GM12878 (cell line): Measurements from ENCODE around the gene HRH3. TPM values are rescaled to one million over a fixed set of nuclear protein-coding genes. Genes with fewer than 3 reads are reported as not detected.

ENCODE experiments used
- ATAC-seq: fragments of 200-7000 bp; cut with Tn5 transposase; 3 replicates; pipeline ENCODE4 v1.9.1; 2020; ENCODE audit warnings: mild to moderate bottlenecking, moderate library complexity
- BruUV-seq: library from RNA; stranded (reverse); fragments of 400-500 nt; replicated peaks from 2 replicates; lab custom pipeline; 2021; lab: Mats Ljungman, UMichigan
- CTCF ChIA-PET: fragments of 300-600 bp; sonication (Branson Sonifier 250); formaldehyde crosslinking; extraction: SDS; loops from one replicate; lab custom pipeline; 2021; ENCODE audit warnings: inconsistent platforms; lab: Yijun Ruan, JAX
- POLR2A ChIA-PET: fragments of 350-600 bp; formaldehyde crosslinking; extraction: SDS; loops from one replicate; lab custom pipeline; 2021; ENCODE audit warnings: inconsistent platforms; lab: Charles Lee
- RAD21 ChIA-PET: fragments of 300-600 bp; sonication (Branson Sonifier 250); formaldehyde crosslinking; loops from one replicate; lab custom pipeline; 2023; ENCODE audit warnings: antibody characterized with exemption; ENCODE audit not compliant: unreplicated experiment; lab: Charles Lee
- SMC1A ChIA-PET: fragments of 300-600 bp; sonication (Branson Sonifier 250); formaldehyde crosslinking; loops from one replicate; lab custom pipeline; 2023; ENCODE audit not compliant: unreplicated experiment, uncharacterized antibody; lab: Charles Lee
- DNase-seq: peaks from one replicate; pipeline ENCODE4 v3.0.0-alpha.2; 2011; ENCODE audit warnings: low read depth, low spot score
- FAIRE-seq: peaks from 3 replicates; lab custom pipeline; 2011; peaks lifted over from hg19 to GRCh38; lab: Jason Lieb, UNC
- H2AFZ ChIP-seq: 2 replicates; pipeline ENCODE4 v1.6.0; 2011; ENCODE audit warnings: low read depth, low read length, control low read depth; ENCODE audit not compliant: control insufficient read depth
- H3K27ac ChIP-seq: 2 replicates; pipeline ENCODE4 v1.5.1; 2011; ENCODE audit warnings: control low read depth; ENCODE audit not compliant: control insufficient read depth, insufficient read depth
- H3K27me3 ChIP-seq, 2 experiments: replicated peaks in 1 of 2; 2 replicates each; pipeline versions ENCODE4 v1.6.0 to v1.6.1; 2011; ENCODE audit warnings: low read length in 1 of 2; ENCODE audit not compliant: control insufficient read depth in 2 of 2, insufficient read depth in 2 of 2
- H3K36me3 ChIP-seq, 2 experiments: 2 replicates each; pipeline ENCODE4 v1.5.1; 2011; ENCODE audit warnings: low read length in 1 of 2; ENCODE audit not compliant: control insufficient read depth in 2 of 2, insufficient read depth in 2 of 2
- H3K4me1 ChIP-seq: 2 replicates; pipeline ENCODE4 v1.6.1; 2011; ENCODE audit warnings: mild to moderate bottlenecking, low read length, moderate library complexity, mixed read lengths; ENCODE audit not compliant: control insufficient read depth, insufficient read depth
- H3K4me2 ChIP-seq: 2 replicates; pipeline ENCODE4 v1.6.0; 2011; ENCODE audit warnings: control low read depth; ENCODE audit not compliant: control insufficient read depth, insufficient read depth
- H3K4me3 ChIP-seq: fragments of 200-600 bp; sonication (generic); 2 replicates; pipeline ENCODE4 v1.5.1; 2016
- H3K79me2 ChIP-seq: 2 replicates; pipeline ENCODE4 v1.6.0; 2011; ENCODE audit warnings: low read length; ENCODE audit not compliant: control insufficient read depth, insufficient read depth
- H3K9ac ChIP-seq: 2 replicates; pipeline ENCODE4 v1.8.0; 2011; ENCODE audit warnings: low read length, control low read depth, mixed read lengths; ENCODE audit not compliant: control insufficient read depth, insufficient read depth
- H3K9me3 ChIP-seq: replicated peaks from 3 replicates; pipeline ENCODE4 v1.5.1; 2011; ENCODE audit warnings: mild to moderate bottlenecking, low read length; ENCODE audit not compliant: control insufficient read depth, insufficient read depth
- H4K20me1 ChIP-seq: 2 replicates; pipeline ENCODE4 v1.6.0; 2011; ENCODE audit not compliant: control insufficient read depth, insufficient read depth
- CEBPB ChIP-seq, 2 experiments: fragments of 150-350 bp in 1 of 2; IDR thresholded peaks; 2 replicates each; pipeline ENCODE4 v1.6.1; 2012 to 2014; ENCODE audit warnings: low read depth in 2 of 2, low read length in 2 of 2, borderline replicate concordance in 1 of 2, inconsistent platforms in 1 of 2
- EGR1 ChIP-seq, 2 experiments: IDR thresholded peaks; 1 replicate in 1 of 2; 2 replicates in 1 of 2; pipeline ENCODE4 v1.6.1; 2011 to 2012; ENCODE audit warnings: low read depth in 2 of 2, low read length in 2 of 2, borderline replicate concordance in 1 of 2, mild to moderate bottlenecking in 1 of 2, moderate library complexity in 1 of 2
- HCFC1 ChIP-seq: fragments of 150-350 bp; IDR thresholded peaks from 2 replicates; pipeline ENCODE4 v1.6.1; 2014; ENCODE audit warnings: low read length
- MEF2A ChIP-seq: IDR thresholded peaks from 2 replicates; pipeline ENCODE4 v1.6.1; 2011; ENCODE audit warnings: low read depth, mild to moderate bottlenecking, low read length, moderate library complexity; ENCODE audit not compliant: insufficient read depth
- MXI1 ChIP-seq: fragments of 150-350 bp; IDR thresholded peaks from 2 replicates; pipeline ENCODE4 v1.6.1; 2011; ENCODE audit warnings: low read depth, mild to moderate bottlenecking, inconsistent platforms, low read length, improper control_type of control experiment
- NRF1 ChIP-seq: conservative IDR thresholded peaks from 2 replicates; pipeline ENCODE4 v1.6.1; 2011; ENCODE audit warnings: mild to moderate bottlenecking, low read depth, low read length, improper control_type of control experiment
- POLR2A ChIP-seq: IDR thresholded peaks from 2 replicates; pipeline ENCODE4 v1.6.1; 2011; ENCODE audit warnings: low read depth, mild to moderate bottlenecking, low read length
- RCOR1 ChIP-seq: conservative IDR thresholded peaks from 2 replicates; pipeline ENCODE4 v1.6.1; 2012; ENCODE audit warnings: low read depth, low read length, improper control_type of control experiment
- SMC3 ChIP-seq: IDR thresholded peaks from 2 replicates; pipeline ENCODE4 v1.6.1; 2011; ENCODE audit warnings: low read length, improper control_type of control experiment, borderline replicate concordance
- ZNF217 ChIP-seq: fragments of 450-650 bp; IDR thresholded peaks from 2 replicates; pipeline ENCODE4 v1.6.1; 2017; ENCODE audit warnings: antibody characterized with exemption, mild to moderate bottlenecking
- WGBS: methylation state at CpG from one replicate; pipeline ENCODE4 v1.1.6; 2016; ENCODE audit warnings: low lambda C conversion rate; ENCODE audit not compliant: insufficient replicate concordance, insufficient coverage; ENCODE audit errors: missing lambda C conversion rate; 5-methylcytosine and 5-hydroxymethylcytosine counted together
- in situ Hi-C: fragments of 300-500 bp; cut with MboI; formaldehyde crosslinking; loops from 9 replicates; pipeline ENCODE4 v1.14.3; 2018; ENCODE audit warnings: mixed read lengths
- intact Hi-C: fragments of 100-400 bp; cut with micrococcal nuclease; formaldehyde crosslinking; loops from one replicate; pipeline ENCODE4 v1.14.2; 2022; ENCODE audit not compliant: unreplicated experiment
- polyA plus RNA-seq, 11 experiments: library from polyadenylated mRNA; depleted of rRNA in 4 of 11; unstranded in 6 of 11; stranded (reverse) in 5 of 11; fragments of >200 nt; fragmentation: Nextera tagmentation in 4 of 11; fragmentation: Illumina TruSeq in 1 of 11; extraction: Ambion mirVana in 4 of 11; extraction: Trizol in 1 of 11; gene quantifications; 1 replicate in 1 of 11; 2 replicates in 10 of 11; pipeline versions ENCODE4 v1.2.1 to v1.2.3, GENCODE V29; 2011 to 2016; ENCODE audit warnings: inconsistent platforms in 2 of 11, missing spikeins in 2 of 11, low read depth in 1 of 11
- total RNA-seq, 4 experiments: library from RNA; depleted of rRNA in 3 of 4; stranded (reverse); fragments of >200 nt in 3 of 4; fragmentation: Illumina TruSeq in 1 of 4; extraction: Trizol in 1 of 4; gene quantifications; 2 replicates each; pipeline versions ENCODE4 v1.2.1 to v1.2.3, GENCODE V29; 2013 to 2021
- TF ChIP-seq, protein P1 (sequence below): IDR thresholded peaks from 2 replicates; pipeline ENCODE4 v1.6.1; 2011; ENCODE audit warnings: borderline replicate concordance, low read depth, mild to moderate bottlenecking, moderate library complexity, low read length; ENCODE audit not compliant: insufficient read depth, poor library complexity, severe bottlenecking
- TF ChIP-seq, protein P2 (sequence below): fragments of 450-650 bp; IDR thresholded peaks from 2 replicates; pipeline ENCODE4 v1.6.1; 2017; ENCODE audit warnings: antibody characterized with exemption, mild to moderate bottlenecking, moderate library complexity

The HRH3 gene
- total and polyA plus RNA-seq, 10 of the 15 experiments (the other 5 are each of a cell fraction or from before 2014, with no cell fraction given), result not detected

DNA sequence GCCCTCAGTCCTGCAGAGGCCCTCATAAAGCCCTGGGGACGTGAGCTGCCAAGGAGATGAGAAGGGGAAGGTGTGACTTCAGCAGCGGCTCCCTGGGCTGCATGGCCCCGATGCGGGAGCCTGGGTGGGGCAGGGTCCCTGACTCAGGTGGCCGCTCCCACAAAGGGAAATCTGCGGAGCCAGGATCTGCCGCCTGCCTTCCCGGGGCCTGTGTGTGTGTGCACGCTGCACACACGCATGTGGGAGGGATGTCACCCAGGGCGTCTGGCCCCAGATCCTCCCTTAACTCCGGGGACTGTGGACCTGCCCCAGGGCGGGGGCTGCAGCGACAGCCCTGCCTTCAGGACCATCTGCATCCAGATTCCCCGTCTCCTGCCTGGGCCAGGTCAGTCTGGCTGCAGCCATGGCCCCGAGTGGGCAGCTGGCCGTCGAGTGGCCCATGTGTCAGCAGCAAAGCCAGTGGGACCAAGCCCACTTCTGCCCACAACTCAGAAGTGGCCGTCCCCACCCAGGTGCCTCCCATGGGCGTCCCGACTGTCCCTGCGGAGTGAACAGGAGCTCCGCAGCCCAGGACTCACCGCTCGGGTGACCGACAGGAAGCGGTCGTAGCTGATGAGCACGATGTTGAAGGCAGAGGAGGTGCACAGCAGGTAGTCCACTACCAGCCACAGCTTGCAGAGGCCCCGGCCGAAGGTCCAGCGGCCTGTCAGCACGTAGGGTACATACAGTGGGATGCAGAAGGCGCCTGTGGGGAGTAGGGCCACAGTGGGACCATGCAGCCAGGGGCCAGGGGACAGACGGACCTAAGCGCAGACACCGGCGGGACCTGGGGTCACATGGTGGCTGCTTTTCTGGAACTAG, 1.9 kb downstream of the HRH3 start (continued):
- TF ChIP-seq MEF2A (no peak), EGR1 (IDR thresholded peaks at IDR 0.05; ENCODE audit: borderline replicate concordance in 1 of 2, low read depth in 2 of 2, low read length in 2 of 2) (no peak), ZNF217 (no peak), SMC3 (no peak), NRF1 (no peak)
- TF ChIP-seq, all 136 proteins: peak for 0

DNA sequence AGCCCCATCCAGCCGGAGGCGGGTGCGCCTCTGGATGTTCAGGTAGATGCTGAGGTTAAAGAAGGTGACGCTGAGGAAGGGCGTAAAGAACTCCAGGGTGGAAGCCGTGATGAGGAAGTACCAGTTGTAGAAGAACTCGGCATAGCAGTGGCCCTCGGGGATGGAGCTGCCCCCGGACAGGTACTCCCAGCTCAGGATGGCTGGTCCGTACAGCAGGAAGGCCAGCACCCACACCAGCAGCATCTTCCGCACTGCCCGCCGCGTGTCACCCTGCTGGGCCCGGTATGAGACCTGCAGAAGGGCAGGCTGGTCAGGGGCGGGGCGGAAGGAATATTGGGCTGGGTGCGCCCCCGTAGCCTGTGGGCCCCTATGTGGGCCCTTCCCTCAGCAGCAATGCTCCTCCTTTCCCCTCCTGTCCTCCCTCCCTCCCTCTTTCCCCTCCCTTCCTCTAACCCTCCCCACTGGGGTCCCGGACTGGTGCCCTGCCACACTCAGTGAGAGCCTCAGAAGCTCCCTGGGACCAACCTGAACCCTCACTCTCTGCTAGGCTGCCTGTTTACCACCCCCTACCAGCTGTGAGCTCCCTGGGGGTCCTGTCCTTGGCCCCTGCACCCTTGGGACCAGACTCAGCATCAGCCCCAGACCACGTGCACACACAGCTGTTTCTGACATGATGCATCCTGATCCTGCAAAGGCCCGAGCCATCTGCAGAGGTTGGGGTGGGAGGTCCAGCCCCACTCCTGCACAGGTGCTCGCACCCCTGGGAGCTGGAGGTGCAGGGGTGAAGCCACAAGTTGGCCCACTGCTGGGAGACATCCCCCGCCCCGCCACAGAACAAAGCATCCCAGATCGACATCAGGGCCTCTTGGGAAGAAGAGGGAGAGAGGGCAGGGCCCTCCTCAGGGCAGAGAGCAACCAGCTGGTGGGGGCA, 3.2 kb downstream of the HRH3 start:
- intact Hi-C loops, result no loop called here
- no peaks in the 10 kb centered on the region for H3K9me3 ChIP-seq
- CTCF ChIA-PET, result no interaction called here
- SMC1A ChIA-PET, result no interaction called here
- no peak overlapping the region for H3K4me3 ChIP-seq
- no peaks in the 10 kb centered on the region for H3K79me2 ChIP-seq
- H3K4me2 ChIP-seq, result no peak overlapping the region
- no TSS peak for BruUV-seq
- ATAC-seq, result no peak
- H3K27me3 ChIP-seq, result peaks cover 1 to 10% of the 10 kb centered on the region in 2 experiments; a peak in 3 of 4 replicates
- no peak overlapping the region for H3K27ac ChIP-seq
- RAD21 ChIA-PET, result no interaction called here
- no peaks in the 10 kb centered on the region for H3K4me1 ChIP-seq
- no peak for FAIRE-seq
- no peaks in the 10 kb centered on the region; the same call in 1 of the 2 replicates for H4K20me1 ChIP-seq
- in situ Hi-C loops, result no loop called here
- POLR2A ChIA-PET, result no interaction called here
- no peak overlapping the region for H3K9ac ChIP-seq
- no peak for DNase-seq
- no peak overlapping the region for H2AFZ ChIP-seq
- no peaks in the 10 kb centered on the region for H3K36me3 ChIP-seq
- 37% methylated on average over 22 of the region's 26 CpGs for WGBS
- TF ChIP-seq CEBPB (IDR thresholded peaks at IDR 0.05; ENCODE audit: borderline replicate concordance in 1 of 2, low read depth in 2 of 2, low read length in 2 of 2) (no peak), POLR2A (no peak), HCFC1 (no peak), RCOR1 (no peak), MXI1 (no peak)
- TF ChIP-seq, protein P1, sequence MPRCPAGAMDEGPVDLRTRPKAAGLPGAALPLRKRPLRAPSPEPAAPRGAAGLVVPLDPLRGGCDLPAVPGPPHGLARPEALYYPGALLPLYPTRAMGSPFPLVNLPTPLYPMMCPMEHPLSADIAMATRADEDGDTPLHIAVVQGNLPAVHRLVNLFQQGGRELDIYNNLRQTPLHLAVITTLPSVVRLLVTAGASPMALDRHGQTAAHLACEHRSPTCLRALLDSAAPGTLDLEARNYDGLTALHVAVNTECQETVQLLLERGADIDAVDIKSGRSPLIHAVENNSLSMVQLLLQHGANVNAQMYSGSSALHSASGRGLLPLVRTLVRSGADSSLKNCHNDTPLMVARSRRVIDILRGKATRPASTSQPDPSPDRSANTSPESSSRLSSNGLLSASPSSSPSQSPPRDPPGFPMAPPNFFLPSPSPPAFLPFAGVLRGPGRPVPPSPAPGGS, result no peak
- TF ChIP-seq, protein P2, sequence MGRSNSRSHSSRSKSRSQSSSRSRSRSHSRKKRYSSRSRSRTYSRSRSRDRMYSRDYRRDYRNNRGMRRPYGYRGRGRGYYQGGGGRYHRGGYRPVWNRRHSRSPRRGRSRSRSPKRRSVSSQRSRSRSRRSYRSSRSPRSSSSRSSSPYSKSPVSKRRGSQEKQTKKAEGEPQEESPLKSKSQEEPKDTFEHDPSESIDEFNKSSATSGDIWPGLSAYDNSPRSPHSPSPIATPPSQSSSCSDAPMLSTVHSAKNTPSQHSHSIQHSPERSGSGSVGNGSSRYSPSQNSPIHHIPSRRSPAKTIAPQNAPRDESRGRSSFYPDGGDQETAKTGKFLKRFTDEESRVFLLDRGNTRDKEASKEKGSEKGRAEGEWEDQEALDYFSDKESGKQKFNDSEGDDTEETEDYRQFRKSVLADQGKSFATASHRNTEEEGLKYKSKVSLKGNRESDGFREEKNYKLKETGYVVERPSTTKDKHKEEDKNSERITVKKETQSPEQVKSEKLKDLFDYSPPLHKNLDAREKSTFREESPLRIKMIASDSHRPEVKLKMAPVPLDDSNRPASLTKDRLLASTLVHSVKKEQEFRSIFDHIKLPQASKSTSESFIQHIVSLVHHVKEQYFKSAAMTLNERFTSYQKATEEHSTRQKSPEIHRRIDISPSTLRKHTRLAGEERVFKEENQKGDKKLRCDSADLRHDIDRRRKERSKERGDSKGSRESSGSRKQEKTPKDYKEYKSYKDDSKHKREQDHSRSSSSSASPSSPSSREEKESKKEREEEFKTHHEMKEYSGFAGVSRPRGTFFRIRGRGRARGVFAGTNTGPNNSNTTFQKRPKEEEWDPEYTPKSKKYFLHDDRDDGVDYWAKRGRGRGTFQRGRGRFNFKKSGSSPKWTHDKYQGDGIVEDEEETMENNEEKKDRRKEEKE, result no peak
